ENCODE results near the gene ISM1.

DNA sequence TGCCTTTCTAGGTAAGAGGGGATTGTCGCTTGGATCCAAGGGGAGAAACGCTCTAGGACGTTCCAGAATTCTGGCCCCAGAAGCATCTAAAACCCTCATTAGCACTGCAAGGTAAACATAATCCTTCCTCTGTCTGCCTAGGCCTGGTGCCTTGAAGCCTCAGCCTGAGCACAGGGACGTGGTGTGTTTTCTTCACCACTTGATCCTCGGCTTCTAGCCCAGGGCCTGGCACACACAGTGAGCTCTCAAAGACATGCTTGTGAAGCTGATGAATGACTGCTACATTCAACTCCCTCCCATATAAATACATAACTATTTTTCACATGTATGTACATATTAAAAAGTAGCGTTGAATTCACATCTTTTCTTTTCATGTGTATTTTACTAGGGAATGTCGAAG lies 100.3 kb downstream of the ISM1 start:
- TF ChIP-seq POLR2AphosphoS5 (IDR thresholded peaks at IDR 0.05; ENCODE audit: low read depth, low read length) (no peak), POLR2A (IDR thresholded peaks at IDR 0.05; ENCODE audit: low read depth, low read length) (no peak)

All from GM12892 (cell line).